Gastroesophageal sphincter (tissue), 4 donors: ENCODE data around the gene SAT2. TPM values are rescaled to one million over a fixed set of nuclear protein-coding genes. Genes with fewer than 3 reads are reported as not detected.
A peak's percentile ranks its signal among the peaks of the same experiment; 100 is the strongest.

ENCODE experiments used
- ATAC-seq: fragments of 150-250 bp; one replicate; pipeline ENCODE4 v1.9.1; 2016; ENCODE audit warnings: mild to moderate bottlenecking, moderate library complexity
- H3K27ac ChIP-seq, 4 donors: fragments of 200-600 bp; sonication (generic) in 3 of 4; 1 replicate in 3 of 4; 2 replicates in 1 of 4; pipeline ENCODE4 v1.5.1; 2016 to 2019
- H3K27me3 ChIP-seq: fragments of 200-600 bp; sonication (generic); one replicate; pipeline ENCODE4 v1.5.1; 2019
- H3K36me3 ChIP-seq, 2 donors: fragments of 200-600 bp; sonication (generic); one replicate each; pipeline ENCODE4 v1.5.1; 2019; ENCODE audit warnings: control low read depth in 1 of 2
- H3K4me1 ChIP-seq, 3 donors: fragments of 200-600 bp; sonication (generic); 1 replicate in 2 of 3; 2 replicates in 1 of 3; pipeline ENCODE4 v1.5.1; 2016 to 2019; ENCODE audit warnings: control low read depth in 2 of 3
- H3K4me3 ChIP-seq, 2 donors: fragments of 200-600 bp; sonication (generic); one replicate each; pipeline ENCODE4 v1.5.1; 2019; ENCODE audit warnings: mild to moderate bottlenecking in 1 of 2, moderate library complexity in 1 of 2
- H3K9me3 ChIP-seq, 3 donors: fragments of 200-600 bp; sonication (generic); one replicate each; pipeline ENCODE4 v1.5.1; 2017 to 2019; ENCODE audit warnings: control low read depth in 2 of 3
- CTCF ChIP-seq, 4 experiments: fragments of 200-600 bp in 2 of 4; fragments of 450-650 bp in 2 of 4; sonication (generic) in 1 of 4; IDR thresholded peaks; one replicate each; pipeline ENCODE4 v1.5.1; 2017 to 2019; ENCODE audit warnings: antibody characterized with exemption in 4 of 4, mild to moderate bottlenecking in 2 of 4, moderate library complexity in 2 of 4
- EP300 ChIP-seq: sonication (generic); formaldehyde crosslinking; IDR thresholded peaks from one replicate; pipeline ENCODE4 v1.6.1; 2017; ENCODE audit warnings: antibody characterized with exemption, mild to moderate bottlenecking
- POLR2A ChIP-seq, 2 donors: fragments of 450-650 bp; IDR thresholded peaks; one replicate each; pipeline ENCODE4 v1.6.1; 2017; ENCODE audit warnings: antibody characterized with exemption in 2 of 2, mild to moderate bottlenecking in 2 of 2, moderate library complexity in 1 of 2
- POLR2AphosphoS5 ChIP-seq: sonication (generic); formaldehyde crosslinking; IDR thresholded peaks from one replicate; pipeline ENCODE4 v1.6.1; 2017; ENCODE audit warnings: antibody characterized with exemption
- WGBS, 2 donors: methylation state at CpG; one replicate each; pipeline ENCODE4 v1.1.5; 2018; ENCODE audit warnings: low coverage in 1 of 2; 5-methylcytosine and 5-hydroxymethylcytosine counted together
- total RNA-seq, 4 donors: library from RNA; depleted of rRNA; stranded (reverse); fragments of >200 nt; gene quantifications; one replicate each; pipeline ENCODE4 v1.1.0, GENCODE V29; 2016

The SAT2 gene
- total RNA-seq, 4 donors from 2014 or later, result 50.6 to 72.3 (median 62.3) TPM

- H3K36me3 ChIP-seq, result peaks cover 0 to 7% of the 10 kb centered on the region in 2 donors
- no peaks in the 10 kb centered on the region for H3K4me1 ChIP-seq
- H3K27me3 ChIP-seq, result no peaks in the 10 kb centered on the region
- no peaks in the 10 kb centered on the region for H3K9me3 ChIP-seq
- no peak for ATAC-seq
- H3K27ac ChIP-seq, result no peak overlapping the region
- H3K4me3 ChIP-seq, result no peak overlapping the region
- WGBS, 2 donors, result 89% methylated on average over 7 of the region's 8 CpGs; no CpG with 5 or more reads in 1 of the 2 donors
- TF ChIP-seq CTCF (IDR thresholded peaks at IDR 0.05), result no peak
- TF ChIP-seq POLR2A (IDR thresholded peaks at IDR 0.05), result no peak
- TF ChIP-seq POLR2AphosphoS5, result no peak
- TF ChIP-seq EP300, result no peak
These were observed 6.8 kb downstream of the SAT2 start for GRCh38 chr17:7620835-7621234.

GRCh38 chr17:7618608-7619007 is 9.0 kb downstream of the SAT2 start:
- H3K9me3 ChIP-seq, result no peaks in the 10 kb centered on the region
- no peak overlapping the region for H3K27ac ChIP-seq
- no peak for ATAC-seq
- H3K4me3 ChIP-seq, result no peak overlapping the region
- WGBS, 2 donors, result 87 to 90% methylated on average over 2 to 4 of the region's 5 CpGs
- H3K4me1 ChIP-seq, result peaks cover 0 to 10% (median 2%) of the 10 kb centered on the region in 3 donors
- TF ChIP-seq POLR2AphosphoS5 (no peak), CTCF (IDR thresholded peaks at IDR 0.05) (no peak), EP300 (no peak), POLR2A (IDR thresholded peaks at IDR 0.05) (no peak)
- no peaks in the 10 kb centered on the region for H3K27me3 ChIP-seq
- H3K36me3 ChIP-seq, result no peaks in the 10 kb centered on the region

- ATAC-seq, result no peak
- TF ChIP-seq POLR2AphosphoS5 (peak; percentile 23), CTCF (IDR thresholded peaks at IDR 0.05) (no peak), EP300 (no peak), POLR2A (IDR thresholded peaks at IDR 0.05) (no peak)
- H3K27ac ChIP-seq, result peak overlapping the region; percentile 86 to 98 (median 92)
- H3K27me3 ChIP-seq, result no peaks in the 10 kb centered on the region
- H3K9me3 ChIP-seq, result no peaks in the 10 kb centered on the region
- H3K4me1 ChIP-seq, result peaks cover 0 to 43% (median 17%) of the 10 kb centered on the region in 3 donors
- WGBS, 2 donors, result 1 to 3% methylated on average over 7 to 17 of the region's 28 CpGs
- peaks cover 0 to 3% of the 10 kb centered on the region in 2 donors for H3K36me3 ChIP-seq
- H3K4me3 ChIP-seq, result peak overlapping the region; percentile 28 to 88
These were observed 12.3 kb downstream of the SAT2 start for GRCh38 chr17:7615265-7615747.

- no peaks in the 10 kb centered on the region for H3K9me3 ChIP-seq
- TF ChIP-seq POLR2A (IDR thresholded peaks at IDR 0.05) (peak; percentile 85 to 86), CTCF (IDR thresholded peaks at IDR 0.05) (peak in 3 of 4 experiments; percentile 64 to 68 (median 67)), POLR2AphosphoS5 (peak; percentile 67), EP300 (no peak)
- H3K36me3 ChIP-seq, result peaks cover 0 to 3% of the 10 kb centered on the region in 2 donors
- peaks cover 0 to 48% (median 17%) of the 10 kb centered on the region in 3 donors for H3K4me1 ChIP-seq
- WGBS, 2 donors, result 0% methylated on average over 5 to 23 of the region's 93 CpGs
- ATAC-seq, result peak; percentile 97
- H3K27ac ChIP-seq, result peak within 1 kb of the TSS; percentile 86 to 98 (median 95)
- peak within 1 kb of the TSS; percentile 47 to 88 for H3K4me3 ChIP-seq
- H3K27me3 ChIP-seq, result no peaks in the 10 kb centered on the region
These were observed 13.0 kb downstream of the SAT2 start, which contains the start of gene FXR2 for GRCh38 chr17:7614425-7615264. FXR2 (minus strand) TSS chr17:7614897; CDS start chr17:7614532, 365 bp downstream.
